Stomach (tissue), 9 donors: ENCODE measurements around the gene ATXN10. TPM values are rescaled to one million over a fixed set of nuclear protein-coding genes. Genes with fewer than 3 reads are reported as not detected.

Source experiments
- DNase-seq, 2 donors: peaks; one replicate each; pipeline versions ENCODE4 v3.0.0 to v3.0.0-alpha.2; 2013 to 2019
- H3K27ac ChIP-seq, 5 donors: fragments of 200-600 bp in 4 of 5; sonication (generic) in 4 of 5; one replicate each; pipeline ENCODE4 v1.5.1; 2013 to 2019; ENCODE audit warnings: mild to moderate bottlenecking in 1 of 5, moderate library complexity in 1 of 5
- H3K27me3 ChIP-seq, 3 donors: fragments of 200-600 bp; sonication (generic); one replicate each; pipeline ENCODE4 v1.5.1; 2017 to 2019; ENCODE audit warnings: mixed run types in 1 of 3
- H3K36me3 ChIP-seq, 4 donors: fragments of 200-600 bp; sonication (generic); 1 replicate in 3 of 4; 2 replicates in 1 of 4; pipeline ENCODE4 v1.5.1; 2016 to 2019
- H3K4me1 ChIP-seq, 4 donors: fragments of 200-600 bp; sonication (generic); one replicate each; pipeline ENCODE4 v1.5.1; 2016 to 2019
- H3K4me3 ChIP-seq, 4 donors: fragments of 200-600 bp; sonication (generic) in 3 of 4; one replicate each; pipeline ENCODE4 v1.5.1; 2016 to 2019; ENCODE audit warnings: mild to moderate bottlenecking in 1 of 4
- H3K9me3 ChIP-seq, 4 donors: fragments of 200-600 bp; sonication (generic); one replicate each; pipeline ENCODE4 v1.5.1; 2016 to 2019
- CTCF ChIP-seq, 7 experiments: fragments of 450-650 bp in 4 of 7; fragments of 200-600 bp in 3 of 7; sonication (generic) in 3 of 7; IDR thresholded peaks; one replicate each; pipeline ENCODE4 v1.5.1; 2016 to 2019; ENCODE audit warnings: antibody characterized with exemption in 7 of 7, control low read depth in 2 of 7, mild to moderate bottlenecking in 1 of 7
- EP300 ChIP-seq: sonication (generic); formaldehyde crosslinking; IDR thresholded peaks from one replicate; pipeline ENCODE4 v1.6.1; 2017; ENCODE audit warnings: antibody characterized with exemption
- POLR2A ChIP-seq, 4 donors: fragments of 450-650 bp; IDR thresholded peaks; one replicate each; pipeline ENCODE4 v1.6.1; 2016; ENCODE audit warnings: antibody characterized with exemption in 4 of 4, control low read depth in 2 of 4, mild to moderate bottlenecking in 1 of 4, moderate library complexity in 1 of 4
- POLR2AphosphoS5 ChIP-seq, 3 donors: sonication (generic); formaldehyde crosslinking; IDR thresholded peaks; one replicate each; pipeline ENCODE4 v1.6.1; 2016; ENCODE audit warnings: antibody characterized with exemption in 3 of 3
- WGBS, 5 donors: extraction: QIAGEN DNeasy Blood & Tissue Kit in 3 of 5; methylation state at CpG; one replicate each; pipeline versions ENCODE4 v1.1.5 to v1.1.7; 2013 to 2018; 5-methylcytosine and 5-hydroxymethylcytosine counted together
- intact Hi-C: fragments of 100-400 bp; cut with DNase I; formaldehyde crosslinking; loops from one replicate; pipeline ENCODE4 v1.15.1; 2023; ENCODE audit warnings: low total_unique reads
- polyA plus RNA-seq, 3 donors: library from polyadenylated mRNA; stranded (reverse); fragments of 200-250 nt; gene quantifications; one replicate each; pipeline ENCODE4 v1.2.3, GENCODE V29; 2013
- total RNA-seq, 5 donors: library from RNA; depleted of rRNA; stranded (reverse); fragments of >200 nt; gene quantifications; one replicate each; pipeline versions ENCODE4 v1.1.0 to v1.2.3, GENCODE V29; 2014 to 2016
- donor health status: healthy with polysubstance abuse.
- donor health status: Bipolar disorder and iron deficiency.
- donor health status: healthy.

ATXN10 gene
- total and polyA plus RNA-seq, 8 donors, result 36.5 to 171 (median 89.4) TPM

- Histone ChIP-seq H3K9me3 (no peaks in the 10 kb centered on the region), H3K27me3 (no peaks in the 10 kb centered on the region), H3K36me3 (peaks cover 0 to 8% (median 5%) of the 10 kb centered on the region in 4 donors), H3K4me1 (peaks cover 0 to 94% (median 47%) of the 10 kb centered on the region in 4 donors), H3K4me3 (no peak overlapping the region), H3K27ac (no peak overlapping the region)
- intact Hi-C loops, result no loop called here
- no peak for TF ChIP-seq EP300
- TF ChIP-seq POLR2AphosphoS5 (IDR thresholded peaks at IDR 0.05), result no peak
- no peak for TF ChIP-seq POLR2A (IDR thresholded peaks at IDR 0.05)
- TF ChIP-seq CTCF (IDR thresholded peaks at IDR 0.05), result no peak
- WGBS, 5 donors, result 91 to 96% (median 95%) methylated on average over 5 of the region's 5 CpGs
- DNase-seq, result no peak
Measured at GRCh38 chr22:45684752-45685574, 13.3 kb downstream of the ATXN10 start.

- Histone ChIP-seq H3K4me3 (no peak overlapping the region), H3K27me3 (no peaks in the 10 kb centered on the region), H3K9me3 (no peaks in the 10 kb centered on the region), H3K27ac (no peak overlapping the region), H3K36me3 (peaks cover 0 to 17% (median 9%) of the 10 kb centered on the region in 4 donors), H3K4me1 (peaks cover 0 to 86% (median 44%) of the 10 kb centered on the region in 4 donors)
- TF ChIP-seq EP300 (no peak), POLR2AphosphoS5 (IDR thresholded peaks at IDR 0.05) (no peak), POLR2A (IDR thresholded peaks at IDR 0.05) (no peak), CTCF (IDR thresholded peaks at IDR 0.05) (no peak)
- peak in 1 of 2 donors; percentile 17 for DNase-seq
- intact Hi-C loops, result no loop called here
- WGBS, 5 donors, result 51 to 62% (median 57%) methylated on average over 2 of the region's 2 CpGs
Measured at GRCh38 chr22:45686004-45686403, 14.4 kb downstream of the ATXN10 start.

GRCh38 chr22:45686836-45687235 is 15.2 kb downstream of the ATXN10 start:
- peaks cover 0 to 83% (median 41%) of the 10 kb centered on the region in 4 donors for H3K4me1 ChIP-seq
- no peaks in the 10 kb centered on the region for H3K9me3 ChIP-seq
- no peaks in the 10 kb centered on the region for H3K27me3 ChIP-seq
- peaks cover 0 to 18% (median 15%) of the 10 kb centered on the region in 4 donors for H3K36me3 ChIP-seq
- no peak overlapping the region for H3K4me3 ChIP-seq
- intact Hi-C loops, result no loop called here
- peak in 1 of 2 donors; percentile 24 for DNase-seq
- 63 to 87% (median 77%) methylated on average over 5 of the region's 5 CpGs for WGBS, 5 donors
- TF ChIP-seq CTCF (IDR thresholded peaks at IDR 0.05) (no peak), EP300 (no peak)
- no peak overlapping the region for H3K27ac ChIP-seq

- TF ChIP-seq POLR2AphosphoS5 (IDR thresholded peaks at IDR 0.05) (peak in 1 of 3 donors; percentile 19), EP300 (no peak)
- Histone ChIP-seq H3K27me3 (no peaks in the 10 kb centered on the region), H3K36me3 (peaks cover 0 to 34% (median 29%) of the 10 kb centered on the region in 4 donors), H3K4me1 (peaks cover 0 to 75% (median 34%) of the 10 kb centered on the region in 4 donors), H3K9me3 (no peaks in the 10 kb centered on the region), H3K27ac (peak overlapping the region in 1 of 5 donors; percentile 32), H3K4me3 (no peak overlapping the region)
- peak in 1 of 2 donors; percentile 30 for DNase-seq
- WGBS, 5 donors, result 34 to 45% (median 42%) methylated on average over 4 of the region's 4 CpGs
- intact Hi-C loops, result no loop called here
Measured at GRCh38 chr22:45688600-45689080, 17.0 kb downstream of the ATXN10 start.
